Fibroblast of lung (primary cell): ENCODE results near the gene SLC29A1.

Experiments used
- EZH2 ChIP-seq: IDR thresholded peaks from 2 replicates; pipeline ENCODE4 v1.5.1; 2012; ENCODE audit warnings: low read length, control low read depth, mild to moderate bottlenecking; ENCODE audit errors: missing control alignments
- TF ChIP-seq, protein P1 (sequence below), 2 donors: IDR thresholded peaks in 1 of 2; conservative IDR thresholded peaks in 1 of 2; 1 replicate in 1 of 2; 2 replicates in 1 of 2; pipeline ENCODE4 v1.5.1; 2011 to 2012; ENCODE audit warnings: low read length in 2 of 2, control low read depth in 1 of 2, inconsistent platforms in 1 of 2, low read depth in 1 of 2, mild to moderate bottlenecking in 1 of 2

DNA sequence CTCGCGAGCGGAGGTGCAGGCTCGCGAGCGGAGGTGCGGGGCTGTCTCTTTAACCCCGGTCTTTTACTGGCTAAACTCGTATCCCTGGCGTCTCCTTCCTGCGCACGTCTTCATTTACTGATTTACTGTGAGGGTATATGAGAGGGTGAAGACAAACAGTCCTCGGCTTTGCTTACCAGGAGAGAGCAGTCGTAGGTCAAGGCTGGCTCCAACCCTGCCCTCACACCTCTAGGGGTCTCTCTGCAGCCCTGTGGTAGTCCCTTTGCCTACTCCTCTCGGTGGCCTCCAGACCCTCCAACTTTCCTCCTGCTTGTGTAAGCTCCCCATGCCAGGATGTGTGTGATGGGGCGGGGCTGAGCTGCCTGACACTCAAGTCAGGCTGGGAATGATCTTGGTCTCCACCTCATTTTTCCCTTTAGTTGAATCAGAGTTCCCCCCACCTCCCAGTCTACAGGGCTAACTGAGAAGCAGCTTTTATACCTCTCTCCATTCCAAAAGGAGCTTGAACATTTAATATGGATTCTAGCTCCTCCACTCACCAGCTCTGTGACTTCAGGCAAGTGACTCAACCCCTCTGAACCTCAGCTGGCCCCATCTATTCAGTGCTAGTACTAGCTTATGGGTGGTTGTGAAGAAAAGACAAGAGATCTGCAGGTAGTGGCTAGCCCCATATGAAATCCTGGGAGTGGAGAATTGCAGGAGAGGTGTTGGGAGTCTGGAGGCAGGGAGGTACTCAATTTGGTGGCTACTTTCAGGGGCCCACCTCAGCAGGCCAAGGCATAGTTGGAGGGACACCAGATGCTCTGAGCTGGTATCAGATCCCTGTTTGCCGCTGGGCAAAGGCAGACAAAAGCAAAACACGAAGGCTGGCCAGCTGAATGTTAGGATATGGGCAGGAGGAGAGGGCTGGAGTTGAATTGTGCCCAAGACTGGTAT is 902 bp downstream of the SLC29A1 start:
- TF ChIP-seq, protein P1, sequence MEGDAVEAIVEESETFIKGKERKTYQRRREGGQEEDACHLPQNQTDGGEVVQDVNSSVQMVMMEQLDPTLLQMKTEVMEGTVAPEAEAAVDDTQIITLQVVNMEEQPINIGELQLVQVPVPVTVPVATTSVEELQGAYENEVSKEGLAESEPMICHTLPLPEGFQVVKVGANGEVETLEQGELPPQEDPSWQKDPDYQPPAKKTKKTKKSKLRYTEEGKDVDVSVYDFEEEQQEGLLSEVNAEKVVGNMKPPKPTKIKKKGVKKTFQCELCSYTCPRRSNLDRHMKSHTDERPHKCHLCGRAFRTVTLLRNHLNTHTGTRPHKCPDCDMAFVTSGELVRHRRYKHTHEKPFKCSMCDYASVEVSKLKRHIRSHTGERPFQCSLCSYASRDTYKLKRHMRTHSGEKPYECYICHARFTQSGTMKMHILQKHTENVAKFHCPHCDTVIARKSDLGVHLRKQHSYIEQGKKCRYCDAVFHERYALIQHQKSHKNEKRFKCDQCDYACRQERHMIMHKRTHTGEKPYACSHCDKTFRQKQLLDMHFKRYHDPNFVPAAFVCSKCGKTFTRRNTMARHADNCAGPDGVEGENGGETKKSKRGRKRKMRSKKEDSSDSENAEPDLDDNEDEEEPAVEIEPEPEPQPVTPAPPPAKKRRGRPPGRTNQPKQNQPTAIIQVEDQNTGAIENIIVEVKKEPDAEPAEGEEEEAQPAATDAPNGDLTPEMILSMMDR (conservative IDR thresholded peaks at IDR 0.05 in 1 of 2, IDR thresholded peaks at IDR 0.05 in 1 of 2; ENCODE audit: low read depth in 1 of 2, low read length in 2 of 2) = no peak
- no peak for TF ChIP-seq EZH2
